GM12874 (cell line): ENCODE results near the gene SPAAR.

ENCODE experiments used
- TF ChIP-seq, protein P1 (sequence below): IDR thresholded peaks from 2 replicates; pipeline ENCODE4 v1.5.1; 2011; ENCODE audit warnings: low read depth, mild to moderate bottlenecking, control low read depth, low read length, moderate library complexity; ENCODE audit not compliant: insufficient read depth

The SPAAR gene, protein sequence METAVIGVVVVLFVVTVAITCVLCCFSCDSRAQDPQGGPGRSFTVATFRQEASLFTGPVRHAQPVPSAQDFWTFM

DNA sequence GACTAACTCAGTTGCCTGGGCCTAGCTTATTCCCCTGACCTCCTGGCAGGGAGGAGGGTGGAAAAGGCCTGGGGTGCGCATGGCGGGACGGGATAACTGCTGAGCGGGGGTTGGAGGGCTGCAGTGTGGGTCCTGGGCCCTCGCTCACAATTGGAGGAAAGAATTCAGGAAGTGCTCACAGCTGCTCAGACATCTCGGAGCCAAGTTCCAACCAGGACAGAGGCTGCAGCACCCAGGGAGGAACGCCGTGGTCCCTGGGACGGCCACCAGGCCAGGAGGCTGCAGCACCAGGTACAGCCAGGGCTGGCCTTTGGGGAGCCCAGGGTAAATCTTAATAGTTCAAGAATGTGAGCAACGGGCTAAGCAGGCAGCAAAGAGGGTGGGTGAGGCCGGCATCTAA is at the start of gene SPAAR:
Gene SPAAR, plus strand, starts transcription at position 217 of the 400 bp plus-strand sequence. CDS start 974 bp downstream, outside the sequence.
- TF ChIP-seq, protein P1, sequence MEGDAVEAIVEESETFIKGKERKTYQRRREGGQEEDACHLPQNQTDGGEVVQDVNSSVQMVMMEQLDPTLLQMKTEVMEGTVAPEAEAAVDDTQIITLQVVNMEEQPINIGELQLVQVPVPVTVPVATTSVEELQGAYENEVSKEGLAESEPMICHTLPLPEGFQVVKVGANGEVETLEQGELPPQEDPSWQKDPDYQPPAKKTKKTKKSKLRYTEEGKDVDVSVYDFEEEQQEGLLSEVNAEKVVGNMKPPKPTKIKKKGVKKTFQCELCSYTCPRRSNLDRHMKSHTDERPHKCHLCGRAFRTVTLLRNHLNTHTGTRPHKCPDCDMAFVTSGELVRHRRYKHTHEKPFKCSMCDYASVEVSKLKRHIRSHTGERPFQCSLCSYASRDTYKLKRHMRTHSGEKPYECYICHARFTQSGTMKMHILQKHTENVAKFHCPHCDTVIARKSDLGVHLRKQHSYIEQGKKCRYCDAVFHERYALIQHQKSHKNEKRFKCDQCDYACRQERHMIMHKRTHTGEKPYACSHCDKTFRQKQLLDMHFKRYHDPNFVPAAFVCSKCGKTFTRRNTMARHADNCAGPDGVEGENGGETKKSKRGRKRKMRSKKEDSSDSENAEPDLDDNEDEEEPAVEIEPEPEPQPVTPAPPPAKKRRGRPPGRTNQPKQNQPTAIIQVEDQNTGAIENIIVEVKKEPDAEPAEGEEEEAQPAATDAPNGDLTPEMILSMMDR: no peak

DNA sequence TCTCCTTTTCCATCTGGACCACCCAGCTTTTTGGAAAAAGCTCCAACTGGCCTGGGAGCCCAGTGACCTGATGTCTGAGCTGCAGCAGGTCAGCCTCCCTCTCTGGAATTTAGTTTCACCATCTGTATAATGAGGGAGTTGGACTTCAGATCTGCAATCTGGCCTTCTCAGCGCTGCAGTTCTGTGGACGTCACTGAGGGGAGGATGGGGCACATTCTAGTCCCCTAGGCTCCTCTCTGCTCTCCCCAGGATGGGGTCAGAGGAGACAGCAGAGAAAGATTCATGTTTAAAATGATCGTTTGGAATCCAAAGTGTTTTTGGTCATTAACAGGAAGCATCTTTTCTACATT is 49.3 kb upstream of the SPAAR start:
- TF ChIP-seq, protein P1: no peak

DNA sequence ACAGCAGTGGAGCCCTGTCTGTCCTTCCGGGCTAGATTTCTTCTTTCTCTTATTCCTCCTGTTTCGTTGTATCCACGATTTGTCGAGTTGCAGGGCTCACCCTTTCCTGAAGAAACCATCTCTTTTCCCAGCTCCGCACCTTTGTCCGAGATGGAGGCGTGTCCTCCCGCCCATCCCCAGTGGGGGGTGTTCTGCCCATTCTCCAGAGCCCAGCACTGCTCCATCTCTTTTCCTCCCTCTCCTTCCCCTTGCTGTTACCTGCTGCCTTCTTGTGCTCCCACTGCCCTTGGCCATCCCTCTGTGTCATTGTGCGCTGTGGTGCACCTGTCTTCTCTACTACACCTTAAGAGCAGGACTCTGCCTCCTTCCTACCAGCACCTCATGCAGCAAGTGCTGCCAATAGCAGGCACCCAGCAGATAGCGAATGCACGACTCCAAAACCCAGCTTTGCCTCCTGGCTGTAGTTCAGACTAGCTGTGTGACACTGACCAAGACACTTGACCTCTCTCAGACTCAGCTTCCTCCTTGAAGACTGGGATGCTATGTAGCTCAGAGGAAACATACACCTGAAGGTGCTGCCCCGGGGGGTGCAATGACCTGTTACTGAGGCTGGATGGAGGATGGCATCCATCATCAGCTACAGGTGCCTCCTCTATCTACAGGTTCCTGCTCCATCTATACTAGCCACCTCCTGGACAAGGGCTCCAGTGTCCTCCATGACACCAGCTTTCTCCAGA is 48.0 kb upstream of the SPAAR start:
- TF ChIP-seq, protein P1: no peak

DNA sequence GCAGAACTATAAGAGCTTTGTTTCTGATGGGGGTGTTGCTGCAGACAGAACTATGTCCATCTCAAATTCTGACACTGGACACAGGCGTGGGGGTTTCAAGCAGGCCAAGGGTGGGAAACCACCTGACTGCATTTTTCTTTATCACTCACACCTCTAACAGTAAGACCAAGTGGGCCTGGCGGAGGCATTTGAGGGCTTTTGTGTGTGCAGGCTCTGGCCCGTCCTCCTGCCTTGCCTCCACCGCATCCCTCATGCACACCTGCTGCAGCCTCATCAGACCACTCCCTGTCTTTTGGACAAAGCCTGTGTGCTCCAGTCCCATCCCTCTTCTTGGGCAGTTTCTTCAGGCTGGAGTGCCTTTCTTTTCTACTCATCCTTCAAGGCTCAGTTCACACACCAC is 47.0 kb upstream of the SPAAR start:
- TF ChIP-seq, protein P1: no peak

DNA sequence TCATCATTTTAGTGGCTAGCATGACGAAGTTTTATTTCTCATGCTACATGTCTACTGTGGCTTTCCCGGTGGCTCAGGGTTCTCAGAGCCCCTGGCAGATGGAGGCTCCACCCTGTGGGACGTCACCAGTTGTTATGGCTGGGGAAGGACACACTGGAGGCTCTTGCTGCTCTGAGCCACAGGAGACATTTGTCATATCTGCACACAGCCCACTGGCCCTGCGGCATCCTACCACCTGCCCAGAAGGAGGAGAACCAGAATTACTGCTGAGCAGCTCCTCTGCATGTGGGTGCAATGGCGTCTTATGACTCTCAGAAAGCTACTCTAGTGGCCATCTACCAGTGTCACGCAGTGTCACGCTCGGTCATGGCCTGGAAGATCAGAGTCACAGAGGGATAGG is 45.7 kb upstream of the SPAAR start:
- TF ChIP-seq, protein P1: no peak

DNA sequence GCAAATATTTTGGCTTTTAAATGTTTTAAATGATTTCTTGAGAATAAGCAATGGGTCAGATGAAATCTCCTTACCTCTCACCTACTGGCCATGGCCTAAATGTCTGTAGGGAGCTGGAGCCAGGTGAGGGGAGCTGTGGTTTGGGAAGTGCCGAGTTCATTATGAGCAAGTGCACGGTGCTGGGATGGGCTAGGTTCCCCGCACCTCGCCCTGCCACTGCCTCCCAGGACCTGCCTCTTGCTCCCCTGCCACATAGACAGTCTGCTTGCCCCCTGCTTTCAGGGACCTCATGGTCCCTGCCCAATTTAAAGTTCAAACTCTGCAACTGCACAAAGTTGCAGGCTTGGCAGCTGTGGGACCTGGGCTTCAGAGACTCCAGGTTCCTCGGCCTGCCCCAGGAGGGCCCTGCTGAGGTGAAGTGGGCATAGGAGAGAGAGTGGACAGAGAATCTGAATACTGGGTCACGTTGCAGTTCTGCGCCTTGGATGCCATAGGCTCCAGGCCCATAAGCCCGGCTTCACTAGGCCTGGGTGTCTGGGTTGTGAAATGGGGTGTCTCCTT is 44.5 kb upstream of the SPAAR start:
- TF ChIP-seq, protein P1: no peak

DNA sequence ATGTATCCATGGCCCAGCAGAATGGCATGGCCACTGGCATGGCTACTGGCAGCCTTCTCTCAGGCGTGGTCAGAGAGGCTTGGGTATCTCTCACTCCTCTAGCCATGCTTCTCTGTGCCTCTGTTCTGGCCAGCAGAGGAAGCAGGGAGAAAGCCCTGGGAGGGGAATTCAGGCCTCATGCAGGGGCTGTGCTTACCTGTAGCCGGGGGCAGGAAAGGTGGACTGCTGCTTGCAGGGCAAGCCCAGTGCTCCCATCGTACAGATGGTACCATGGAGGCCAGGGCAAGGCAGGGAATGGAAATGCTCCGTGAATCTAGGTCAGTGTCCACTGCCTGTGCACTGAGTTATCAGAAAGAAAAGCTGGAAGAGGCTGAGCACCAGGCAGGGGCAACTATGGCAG is 41.8 kb upstream of the SPAAR start:
- TF ChIP-seq, protein P1: no peak
